HG02870 (cell line): ENCODE data around the gene TMOD2.

Experiments used
- ATAC-seq: cut with Tn5 transposase; IDR thresholded peaks from one replicate; pipeline ENCODE4 v1.9.1; 2021; ENCODE audit warnings: mild to moderate bottlenecking, moderate library complexity; ENCODE audit not compliant: unreplicated experiment

Gene TMOD2

DNA sequence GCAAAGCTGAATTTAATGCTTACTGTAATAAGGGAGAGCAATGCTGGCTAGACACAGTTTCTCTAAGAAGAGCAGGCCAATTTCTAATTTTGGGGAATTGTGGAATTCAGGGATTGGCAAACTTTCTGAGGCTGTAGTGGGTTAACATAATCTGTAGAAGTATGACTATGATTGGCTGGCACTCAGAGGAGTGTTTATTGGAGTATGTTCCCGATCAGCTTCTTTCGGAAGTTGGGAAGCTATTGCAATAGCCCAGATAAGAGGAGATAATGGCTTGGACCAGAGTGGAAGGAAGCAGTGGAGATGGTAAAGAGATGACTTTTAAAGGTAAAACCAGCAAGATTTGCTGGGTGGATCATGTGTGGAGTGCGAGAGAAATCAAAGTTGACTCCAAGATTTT, 97.4 kb downstream of the TMOD2 start:
- no peak for ATAC-seq

DNA sequence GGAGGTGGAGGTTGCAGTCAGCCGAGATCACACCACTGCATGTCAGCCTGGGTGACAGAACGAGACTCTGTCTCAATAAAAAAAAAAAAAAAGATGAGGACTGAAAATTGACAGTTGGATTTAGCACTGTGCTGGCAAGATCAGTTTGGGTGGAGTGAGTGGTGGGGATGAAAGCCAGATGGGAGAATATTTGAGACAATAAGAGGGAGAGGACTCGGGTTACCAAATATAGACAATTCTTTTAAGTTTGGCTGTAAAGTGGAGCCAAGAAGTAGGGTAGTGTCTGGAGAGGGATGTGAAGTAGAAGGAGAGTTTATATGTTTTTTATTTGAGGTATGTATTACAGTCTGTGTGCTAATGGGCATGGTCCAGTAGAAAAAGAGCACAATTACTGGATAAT, 98.5 kb downstream of the TMOD2 start:
- no peak for ATAC-seq

DNA sequence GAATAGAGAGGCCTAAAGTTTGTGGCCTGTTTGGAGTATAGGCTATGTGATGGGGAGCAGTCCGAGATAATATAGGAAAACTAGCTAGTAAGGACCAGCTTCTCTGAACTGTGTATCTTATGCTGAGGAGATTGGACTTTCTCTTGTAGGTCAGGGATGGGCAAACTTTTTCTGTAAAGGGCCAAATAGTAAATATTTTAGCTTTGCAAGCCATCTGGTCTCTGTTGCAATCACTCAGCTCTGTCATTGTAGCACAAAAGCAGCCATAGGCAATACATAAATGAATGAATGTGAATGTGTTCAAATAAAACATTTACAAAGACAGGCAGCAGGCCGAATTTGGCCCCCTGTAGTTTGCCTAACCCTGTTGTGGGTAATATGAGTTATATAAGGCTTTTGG, 102.6 kb downstream of the TMOD2 start:
- ATAC-seq, result no peak

DNA sequence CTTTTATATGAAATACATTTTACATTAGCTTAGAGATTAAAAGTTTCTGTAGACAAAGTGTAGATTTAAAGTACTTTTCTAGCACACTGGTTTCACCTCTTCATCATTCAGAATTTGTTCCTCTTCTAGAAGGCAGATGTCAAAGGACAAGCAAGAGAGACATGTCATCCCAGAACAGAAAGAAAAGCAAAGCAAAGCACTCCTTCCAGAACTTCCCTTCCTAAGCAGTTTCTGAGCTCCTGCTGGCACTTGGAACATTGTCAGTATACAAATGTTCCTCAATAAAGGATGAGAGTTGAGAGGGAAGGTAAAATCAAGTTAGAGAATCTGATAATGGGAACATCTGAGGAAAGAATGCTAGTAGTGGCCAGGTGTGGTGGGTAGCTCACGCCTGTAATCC, 104.2 kb downstream of the TMOD2 start:
- ATAC-seq, result no peak

DNA sequence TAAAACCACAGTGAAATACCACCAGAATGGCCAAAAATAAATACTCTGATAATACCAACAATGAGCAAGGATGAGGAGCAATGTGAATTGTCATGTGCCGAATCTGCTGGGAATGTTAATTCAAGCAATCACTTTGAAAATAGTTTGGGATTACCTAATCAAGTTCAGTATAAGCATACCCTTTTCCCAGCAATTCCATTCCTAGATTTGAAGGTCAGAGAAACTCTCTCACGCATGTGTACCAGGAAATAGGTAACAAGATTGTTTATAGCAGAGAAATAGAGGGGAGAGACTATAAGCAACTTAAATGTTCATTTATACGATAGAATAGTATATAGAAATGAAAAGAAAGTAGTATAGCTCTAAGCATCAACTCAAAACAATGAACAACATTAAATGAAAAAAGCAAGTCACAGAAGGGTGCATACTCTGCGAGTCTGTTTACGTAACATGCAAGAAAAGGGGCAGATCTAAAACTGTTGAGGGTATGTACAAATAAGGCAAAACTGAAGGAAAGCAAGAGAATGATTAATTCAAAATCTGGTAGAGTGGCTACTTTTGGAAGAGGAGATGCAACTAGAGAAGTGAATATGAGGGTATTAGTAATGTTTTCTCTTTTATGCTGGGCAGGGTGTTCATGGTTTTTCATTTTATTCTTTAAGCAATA, 105.5 kb downstream of the TMOD2 start:
- ATAC-seq, result no peak

DNA sequence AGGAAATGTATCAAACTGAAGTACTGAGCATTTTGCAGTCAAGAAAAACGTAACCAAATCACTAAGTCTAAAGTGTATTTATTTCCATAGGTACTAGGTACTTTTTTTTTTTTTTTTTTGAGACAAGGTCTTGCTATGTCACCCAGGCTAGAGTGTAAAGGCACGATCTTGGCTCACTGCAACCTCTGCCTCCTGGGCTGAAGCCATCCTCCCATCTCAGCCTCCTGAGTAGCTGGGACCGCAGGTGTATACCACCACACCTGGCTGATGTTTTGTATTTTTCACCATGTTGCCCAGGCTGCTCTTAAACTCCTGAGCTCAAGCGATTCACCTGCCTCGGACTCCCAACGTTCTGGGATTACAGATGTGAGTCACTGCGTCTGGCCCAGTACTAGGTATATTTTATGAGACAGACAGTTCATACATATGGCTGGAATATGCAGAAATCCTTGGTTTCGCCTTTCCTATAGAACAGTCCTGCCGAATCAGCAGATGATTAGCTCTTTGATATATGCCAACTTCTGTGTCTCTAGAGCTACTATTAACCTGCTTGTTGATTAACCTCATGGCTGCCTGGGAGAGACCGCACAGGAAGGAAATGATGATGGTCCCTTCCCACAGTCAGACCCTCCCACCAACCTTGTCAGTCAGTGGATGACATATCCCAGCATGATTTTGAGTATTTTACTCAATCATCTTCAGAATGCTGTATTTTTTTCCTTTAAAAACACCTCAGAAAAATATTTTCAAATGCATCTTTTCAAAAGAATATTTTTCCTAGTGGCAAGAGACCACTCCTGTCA, 110.4 kb downstream of the TMOD2 start:
- no peak for ATAC-seq

DNA sequence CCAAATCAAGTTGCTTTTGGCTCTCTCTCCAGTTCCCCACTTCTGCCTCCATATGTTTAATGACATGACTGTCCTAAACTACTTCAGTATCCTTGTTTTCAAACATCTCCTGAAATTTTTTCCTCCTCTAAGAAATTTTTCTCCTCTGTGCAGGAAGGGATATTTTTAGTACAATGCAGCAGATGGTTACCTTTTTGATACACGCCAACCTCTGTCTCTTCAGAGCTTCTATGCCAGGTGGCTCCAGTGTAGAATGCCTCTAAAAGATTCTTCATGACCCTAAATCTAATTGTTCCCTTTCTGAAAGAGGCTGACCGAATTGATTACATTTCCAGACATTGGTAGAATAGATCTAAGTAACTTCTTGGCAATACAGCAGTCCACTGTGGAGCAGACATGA, 111.7 kb downstream of the TMOD2 start:
- no peak for ATAC-seq

DNA sequence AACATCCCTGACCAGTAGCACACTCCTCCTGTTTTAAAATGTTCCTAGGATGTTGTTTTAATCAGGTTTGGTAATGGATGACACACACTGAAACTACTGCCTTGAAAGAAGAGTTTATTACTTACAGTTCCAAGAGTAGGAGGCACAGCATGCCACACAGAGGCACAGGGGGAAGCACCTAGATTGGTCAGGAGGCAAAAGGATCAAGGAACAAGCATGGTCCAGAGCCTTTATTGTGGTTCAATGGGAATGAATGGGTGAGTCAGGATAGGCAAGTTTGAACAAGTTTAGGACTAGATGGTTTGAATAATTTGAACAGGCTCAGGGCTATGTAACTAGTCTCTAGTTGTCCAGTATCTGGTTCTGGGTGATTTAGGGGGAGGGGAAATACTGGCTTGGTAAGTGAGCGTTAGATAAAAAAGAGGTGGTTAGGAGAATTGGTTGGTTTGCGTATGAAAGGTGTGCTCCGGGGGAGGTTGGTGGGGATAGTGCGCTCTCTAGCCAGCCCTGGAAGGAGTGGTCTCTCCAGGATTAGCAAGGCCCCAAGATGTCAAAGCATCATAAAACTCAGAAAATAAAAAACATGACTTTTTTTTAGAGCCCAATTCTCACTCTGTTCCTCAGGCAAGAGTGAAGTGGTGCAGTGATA, 113.1 kb downstream of the TMOD2 start:
- no peak for ATAC-seq

DNA sequence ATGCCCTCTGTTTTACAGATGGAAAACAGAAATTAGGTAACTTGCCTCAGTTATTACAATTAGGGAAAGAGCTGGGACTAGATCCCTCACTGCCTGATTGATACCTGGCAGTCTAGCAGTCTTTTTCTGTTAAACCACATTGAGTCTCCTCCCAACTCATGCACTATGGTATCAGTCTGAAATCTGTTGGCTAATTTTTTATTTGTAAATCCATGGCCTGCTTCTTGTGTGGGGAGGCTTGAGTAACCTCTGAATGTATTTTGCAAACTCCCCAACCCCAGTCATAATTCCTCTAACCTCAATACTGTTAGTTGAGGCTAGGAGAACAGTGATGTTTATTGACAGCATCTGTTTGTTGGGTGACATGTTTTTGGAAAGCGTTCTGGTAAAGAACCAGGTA, 113.9 kb downstream of the TMOD2 start:
- no peak for ATAC-seq
